Measurements from ENCODE around the gene SPDYE1.
"Not testable (repeated sequence)": the region's sequence is repeated elsewhere in the genome, so short reads cannot be mapped to it uniquely, and the experiment has no call there.

The SPDYE1 gene

DNA sequence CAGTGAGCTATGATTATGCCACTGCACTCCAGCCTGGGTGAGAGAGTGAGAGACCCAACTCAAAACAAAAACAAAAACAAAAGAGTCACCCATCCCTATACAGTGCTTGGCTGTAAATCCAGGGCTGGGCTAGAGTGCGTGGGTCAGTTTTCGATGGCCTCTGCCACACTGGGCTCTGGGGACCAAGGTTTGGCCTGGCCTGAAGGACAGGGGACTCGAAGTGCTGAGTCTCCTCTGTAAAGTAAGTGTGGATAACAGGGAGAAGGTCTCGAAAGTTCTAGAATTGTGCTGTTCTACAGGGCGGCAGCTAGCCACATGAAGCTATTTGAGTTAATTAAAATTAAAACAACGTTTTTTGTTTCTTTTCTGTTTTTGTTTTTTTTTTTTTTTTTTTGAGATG is 34.3 kb downstream of the SPDYE1 start:
- H3K9ac ChIP-seq; H3K4me3 ChIP-seq (ENCODE audit: low read depth, low read length); H3K27me3 ChIP-seq (ENCODE audit: control insufficient read depth, insufficient read depth, low read length); H3K4me2 ChIP-seq (ENCODE audit: low read length); H3K9me3 ChIP-seq (ENCODE audit: control insufficient read depth, low read length); H3K27ac ChIP-seq; H2AFZ ChIP-seq; H3K4me1 ChIP-seq; H3K79me2 ChIP-seq; H3K36me3 ChIP-seq (ENCODE audit: control insufficient read depth, insufficient read depth, low read length): not testable (repeated sequence)

DNA sequence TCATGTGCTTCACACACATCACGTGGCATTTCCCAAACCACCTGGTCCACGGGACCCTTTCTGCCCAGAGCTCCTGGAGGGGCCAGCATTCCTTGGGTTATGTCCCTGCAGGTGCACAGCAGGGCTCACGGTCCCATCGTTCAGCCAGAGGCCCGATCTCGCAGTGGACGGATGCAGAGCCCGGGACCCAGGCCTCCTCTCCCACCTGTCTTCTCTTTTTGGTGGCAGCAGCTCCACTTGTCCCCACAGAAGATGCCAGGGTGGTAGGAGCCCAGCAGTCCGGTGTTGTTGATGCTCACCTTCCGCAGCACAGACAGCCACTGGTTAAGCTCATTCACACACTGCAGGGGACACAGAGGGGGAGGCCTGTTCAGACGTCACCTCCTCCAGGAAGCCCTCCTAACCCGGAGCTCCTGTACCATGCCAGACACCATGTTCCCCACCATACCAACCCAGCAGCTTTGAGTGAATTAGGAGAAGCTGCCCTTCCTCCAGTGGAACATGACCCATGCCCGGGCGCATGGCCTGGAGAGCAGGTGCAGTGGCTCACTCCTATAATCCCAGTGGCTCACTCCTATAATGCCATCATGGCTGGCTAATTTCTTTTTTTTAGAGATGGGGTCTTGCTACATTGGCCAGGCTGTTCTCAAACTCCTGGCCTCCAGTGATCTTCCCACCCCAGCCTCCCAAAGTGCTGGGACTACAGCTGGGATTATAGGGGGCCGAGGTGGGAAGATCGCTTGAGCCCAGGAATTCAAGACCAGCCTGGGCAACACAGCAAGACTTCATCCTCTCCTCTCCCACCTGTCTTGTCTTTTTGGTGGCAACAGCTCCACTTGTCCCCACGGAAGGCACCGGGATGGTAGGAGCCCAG is 36.5 kb downstream of the SPDYE1 start:
- H3K27me3 ChIP-seq (ENCODE audit: control insufficient read depth, insufficient read depth, low read length); H3K9ac ChIP-seq; H3K79me2 ChIP-seq; H3K4me2 ChIP-seq (ENCODE audit: low read length); H3K9me3 ChIP-seq (ENCODE audit: control insufficient read depth, low read length); H3K4me3 ChIP-seq (ENCODE audit: low read depth, low read length); H3K27ac ChIP-seq; H3K36me3 ChIP-seq (ENCODE audit: control insufficient read depth, insufficient read depth, low read length); H3K4me1 ChIP-seq; H2AFZ ChIP-seq: not testable (repeated sequence)

DNA sequence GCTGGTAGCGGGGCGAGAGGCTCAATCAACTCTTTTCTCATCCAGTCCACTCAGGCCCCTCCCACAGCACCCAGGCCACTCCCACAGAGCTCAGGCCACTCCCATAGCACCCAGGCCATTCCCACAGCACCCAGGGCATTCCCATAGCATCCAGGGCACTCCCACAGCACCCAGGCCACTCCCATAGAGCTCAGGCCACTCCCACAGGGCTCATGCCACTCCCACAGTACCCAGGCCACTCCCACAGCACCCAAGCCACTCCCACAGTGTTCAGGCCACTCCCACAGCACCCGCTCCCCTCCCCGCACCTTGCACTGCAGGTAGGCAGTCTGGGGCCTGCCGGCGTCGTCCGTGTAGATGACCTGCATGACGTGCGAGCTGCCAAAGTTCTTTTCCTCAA is 38.7 kb downstream of the SPDYE1 start:
- not testable (repeated sequence) for H3K4me1 ChIP-seq; H3K79me2 ChIP-seq; H3K36me3 ChIP-seq (ENCODE audit: control insufficient read depth, insufficient read depth, low read length); H3K4me2 ChIP-seq (ENCODE audit: low read length); H3K27me3 ChIP-seq (ENCODE audit: control insufficient read depth, insufficient read depth, low read length); H3K27ac ChIP-seq; H3K9me3 ChIP-seq (ENCODE audit: control insufficient read depth, low read length); H3K9ac ChIP-seq; H3K4me3 ChIP-seq (ENCODE audit: low read depth, low read length); H2AFZ ChIP-seq

DNA sequence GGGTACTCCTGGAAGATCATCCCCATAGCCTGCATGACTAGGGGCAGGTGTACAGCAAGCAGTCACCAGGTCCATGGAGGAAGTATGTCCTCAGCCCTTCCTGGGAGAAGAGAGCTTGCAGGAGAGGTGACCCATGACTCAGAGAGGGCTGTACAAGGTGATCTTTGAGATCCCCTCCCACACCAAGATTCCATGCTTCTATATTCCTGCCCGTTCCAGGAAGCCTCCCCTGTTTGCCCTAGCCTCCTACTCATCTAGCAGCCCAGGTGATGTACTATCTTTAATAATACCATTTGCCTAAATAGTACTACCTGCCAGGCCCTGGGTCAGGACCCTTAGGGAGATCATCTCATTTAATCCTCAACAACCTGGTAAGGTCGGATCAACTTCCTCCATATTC is 40.3 kb downstream of the SPDYE1 start:
- H3K36me3 ChIP-seq (ENCODE audit: control insufficient read depth, insufficient read depth, low read length); H3K79me2 ChIP-seq; H3K27ac ChIP-seq; H3K4me1 ChIP-seq; H2AFZ ChIP-seq; H3K9me3 ChIP-seq (ENCODE audit: control insufficient read depth, low read length); H3K4me3 ChIP-seq (ENCODE audit: low read depth, low read length); H3K9ac ChIP-seq; H3K4me2 ChIP-seq (ENCODE audit: low read length); H3K27me3 ChIP-seq (ENCODE audit: control insufficient read depth, insufficient read depth, low read length): not testable (repeated sequence)

DNA sequence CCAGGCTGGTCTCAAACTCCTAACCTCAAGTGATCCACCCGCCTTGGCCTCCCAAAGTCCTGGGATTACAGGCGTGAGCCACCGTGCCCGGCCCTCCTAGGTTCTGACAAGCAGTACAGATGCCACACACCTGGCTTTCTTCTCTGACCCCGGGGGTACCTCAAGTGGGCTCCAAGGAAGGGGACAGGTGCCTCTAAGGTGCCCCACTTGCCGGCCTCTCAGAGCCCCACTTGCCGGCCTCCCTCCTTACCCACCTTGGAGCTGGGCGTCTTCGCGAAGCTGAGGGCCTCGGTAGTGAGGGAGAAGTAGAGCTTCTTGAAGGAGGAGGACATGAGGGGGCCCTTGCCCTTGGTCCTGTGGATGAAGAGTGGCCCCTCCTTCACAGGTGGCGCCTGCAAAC is 40.9 kb downstream of the SPDYE1 start:
- H2AFZ ChIP-seq: peak overlapping the region; percentile 60
- H3K4me1 ChIP-seq; H3K9me3 ChIP-seq (ENCODE audit: control insufficient read depth, low read length); H3K36me3 ChIP-seq (ENCODE audit: control insufficient read depth, insufficient read depth, low read length); H3K9ac ChIP-seq; H3K79me2 ChIP-seq; H3K27me3 ChIP-seq (ENCODE audit: control insufficient read depth, insufficient read depth, low read length); H3K27ac ChIP-seq; H3K4me3 ChIP-seq (ENCODE audit: low read depth, low read length); H3K4me2 ChIP-seq (ENCODE audit: low read length): not testable (repeated sequence)

DNA sequence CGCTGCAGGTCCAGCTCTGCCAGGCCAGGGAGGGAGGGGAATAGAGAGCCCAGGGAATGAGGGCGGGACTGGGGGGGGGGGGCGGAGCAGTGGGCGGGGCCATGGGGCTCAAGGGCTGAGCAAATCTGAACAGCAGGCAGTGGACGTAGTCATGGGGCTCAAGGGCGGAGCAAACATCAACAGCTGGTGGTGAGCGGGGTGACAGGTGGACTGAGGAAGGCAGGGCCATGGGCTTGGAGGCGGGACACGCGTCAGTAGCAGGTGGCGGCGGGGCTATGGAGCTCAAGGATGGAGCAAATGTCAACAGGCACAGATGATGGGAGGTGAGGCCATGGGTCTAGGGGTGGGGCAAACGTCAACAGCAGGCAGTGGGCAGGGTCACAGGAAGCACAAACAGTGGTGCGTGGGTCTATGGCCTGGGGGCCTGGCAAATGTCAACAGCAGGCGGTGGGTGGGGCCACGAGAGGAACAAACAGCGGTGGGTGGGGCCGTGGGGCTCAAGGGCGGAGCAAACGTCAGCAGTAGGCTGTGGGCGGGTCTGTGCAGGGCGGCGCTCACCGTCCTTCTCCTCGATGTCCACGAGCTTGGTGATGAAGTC is 41.4 kb downstream of the SPDYE1 start:
- H3K9ac ChIP-seq; H3K36me3 ChIP-seq (ENCODE audit: control insufficient read depth, insufficient read depth, low read length); H3K4me1 ChIP-seq; H3K4me3 ChIP-seq (ENCODE audit: low read depth, low read length); H3K9me3 ChIP-seq (ENCODE audit: control insufficient read depth, low read length); H3K79me2 ChIP-seq; H3K27me3 ChIP-seq (ENCODE audit: control insufficient read depth, insufficient read depth, low read length): not testable (repeated sequence)
- Histone ChIP-seq H3K27ac (peak overlapping the region; percentile 64), H3K4me2 (ENCODE audit: low read length) (peak overlapping the region; percentile 50), H2AFZ (peak overlapping the region; percentile 61)

DNA sequence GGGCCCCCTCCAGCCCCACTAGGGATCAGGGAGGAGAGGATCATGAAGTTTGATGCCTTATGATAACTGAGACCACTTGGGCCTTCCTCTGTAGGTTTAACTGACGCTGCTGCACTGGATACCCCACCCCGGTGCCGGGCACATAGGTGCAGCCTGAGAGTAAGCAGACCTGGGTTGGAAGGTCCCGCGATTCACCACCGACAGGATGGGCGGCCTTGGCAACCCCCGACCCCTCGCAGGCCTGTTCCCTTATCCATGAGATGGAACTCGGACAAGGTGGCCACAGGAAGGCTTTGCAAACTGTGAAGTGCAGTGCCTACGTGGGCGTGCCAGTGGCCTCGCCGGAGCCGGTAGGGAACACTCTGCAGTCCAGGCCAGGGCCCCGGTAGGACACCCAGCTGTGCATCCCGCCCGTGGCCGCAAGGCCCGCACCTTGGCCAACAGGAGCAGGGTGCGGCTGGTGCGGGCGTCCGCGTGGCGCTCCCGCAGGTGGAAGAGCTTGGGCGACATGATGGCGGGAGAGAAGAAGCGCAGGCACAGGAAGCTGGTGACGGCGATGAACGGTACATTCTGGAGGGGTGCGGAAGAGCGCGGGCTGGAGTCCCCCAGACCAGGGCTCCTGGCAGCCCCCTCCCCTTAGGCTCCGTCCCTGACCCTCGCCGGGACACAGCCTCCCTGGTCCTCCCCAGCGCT is 42.2 kb downstream of the SPDYE1 start:
- H3K4me1 ChIP-seq; H3K9me3 ChIP-seq (ENCODE audit: control insufficient read depth, low read length); H3K9ac ChIP-seq; H3K79me2 ChIP-seq; H3K27me3 ChIP-seq (ENCODE audit: control insufficient read depth, insufficient read depth, low read length); H3K36me3 ChIP-seq (ENCODE audit: control insufficient read depth, insufficient read depth, low read length): not testable (repeated sequence)
- peak overlapping the region; percentile 37 for H3K4me3 ChIP-seq (ENCODE audit: low read depth, low read length)
- peak overlapping the region; percentile 57 for H3K4me2 ChIP-seq (ENCODE audit: low read length)
- peak overlapping the region; percentile 68 for H3K27ac ChIP-seq
- peak overlapping the region; percentile 73 for H2AFZ ChIP-seq

DNA sequence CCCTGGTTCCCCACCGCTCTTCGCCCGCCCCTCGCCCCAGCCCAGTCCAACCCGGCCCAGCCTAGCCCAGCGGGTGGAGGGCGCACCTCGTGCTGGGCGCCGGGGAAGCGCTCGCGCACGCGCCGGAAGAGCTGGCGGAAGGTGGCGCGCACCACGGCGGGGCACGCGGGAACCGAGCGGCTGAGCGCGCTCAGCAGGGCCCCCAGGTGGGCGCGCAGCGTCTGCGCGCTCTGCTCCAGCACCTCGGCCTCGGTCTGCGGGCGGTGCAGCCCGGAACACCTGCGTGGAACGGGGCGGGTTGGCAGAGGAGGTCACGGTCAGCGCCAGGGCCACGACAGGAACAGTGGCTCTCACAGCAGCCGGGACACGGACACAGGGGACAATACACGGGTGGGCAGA is 42.8 kb downstream of the SPDYE1 start:
- H3K4me1 ChIP-seq; H3K9me3 ChIP-seq (ENCODE audit: control insufficient read depth, low read length); H3K79me2 ChIP-seq; H3K36me3 ChIP-seq (ENCODE audit: control insufficient read depth, insufficient read depth, low read length); H3K27me3 ChIP-seq (ENCODE audit: control insufficient read depth, insufficient read depth, low read length); H3K9ac ChIP-seq: not testable (repeated sequence)
- TF ChIP-seq, protein P1, sequence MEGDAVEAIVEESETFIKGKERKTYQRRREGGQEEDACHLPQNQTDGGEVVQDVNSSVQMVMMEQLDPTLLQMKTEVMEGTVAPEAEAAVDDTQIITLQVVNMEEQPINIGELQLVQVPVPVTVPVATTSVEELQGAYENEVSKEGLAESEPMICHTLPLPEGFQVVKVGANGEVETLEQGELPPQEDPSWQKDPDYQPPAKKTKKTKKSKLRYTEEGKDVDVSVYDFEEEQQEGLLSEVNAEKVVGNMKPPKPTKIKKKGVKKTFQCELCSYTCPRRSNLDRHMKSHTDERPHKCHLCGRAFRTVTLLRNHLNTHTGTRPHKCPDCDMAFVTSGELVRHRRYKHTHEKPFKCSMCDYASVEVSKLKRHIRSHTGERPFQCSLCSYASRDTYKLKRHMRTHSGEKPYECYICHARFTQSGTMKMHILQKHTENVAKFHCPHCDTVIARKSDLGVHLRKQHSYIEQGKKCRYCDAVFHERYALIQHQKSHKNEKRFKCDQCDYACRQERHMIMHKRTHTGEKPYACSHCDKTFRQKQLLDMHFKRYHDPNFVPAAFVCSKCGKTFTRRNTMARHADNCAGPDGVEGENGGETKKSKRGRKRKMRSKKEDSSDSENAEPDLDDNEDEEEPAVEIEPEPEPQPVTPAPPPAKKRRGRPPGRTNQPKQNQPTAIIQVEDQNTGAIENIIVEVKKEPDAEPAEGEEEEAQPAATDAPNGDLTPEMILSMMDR (IDR thresholded peaks at IDR 0.05): peak; percentile 31
- Histone ChIP-seq H3K4me3 (ENCODE audit: low read depth, low read length) (peak overlapping the region; percentile 37), H3K27ac (peak overlapping the region; percentile 68), H2AFZ (peak overlapping the region; percentile 73), H3K4me2 (ENCODE audit: low read length) (peak overlapping the region; percentile 57)
